Erythroblast (primary cell): ENCODE measurements around the gene AKR1B15.
"Not testable (repeated sequence)": the region's sequence is repeated elsewhere in the genome, so short reads cannot be mapped to it uniquely, and the experiment has no call there.

Source experiments
- DNase-seq, 2 experiments: peaks; one replicate each; lab custom pipeline; 2025; lab: John Stamatoyannopoulos, UW
- GATA1 ChIP-seq: IDR thresholded peaks from 2 replicates; pipeline ENCODE4 v1.6.1; 2011; ENCODE audit warnings: low read depth, mild to moderate bottlenecking, control low read depth, low read length, moderate library complexity
- POLR2A ChIP-seq: IDR thresholded peaks from 2 replicates; pipeline ENCODE4 v1.6.1; 2011; ENCODE audit warnings: mild to moderate bottlenecking, low read length

Gene AKR1B15

GRCh38 chr7:134565643-134566136, 16.8 kb downstream of the AKR1B15 start:
- no peak for DNase-seq
- TF ChIP-seq POLR2A: no peak
- TF ChIP-seq GATA1: no peak

GRCh38 chr7:134567368-134567767, 18.5 kb downstream of the AKR1B15 start:
- no peak for TF ChIP-seq POLR2A
- TF ChIP-seq GATA1: no peak
- no peak for DNase-seq

GRCh38 chr7:134569962-134570361, 21.1 kb downstream of the AKR1B15 start:
- DNase-seq: not testable (repeated sequence)

GRCh38 chr7:134571101-134571500, 22.2 kb downstream of the AKR1B15 start:
- TF ChIP-seq GATA1: no peak
- TF ChIP-seq POLR2A: no peak
- no peak for DNase-seq

GRCh38 chr7:134571746-134572461, 23.0 kb downstream of the AKR1B15 start:
- TF ChIP-seq GATA1: no peak
- no peak for TF ChIP-seq POLR2A
- no peak for DNase-seq

GRCh38 chr7:134574322-134574721, 25.4 kb downstream of the AKR1B15 start:
- no peak for TF ChIP-seq GATA1
- TF ChIP-seq POLR2A: no peak
- no peak for DNase-seq

- no peak for DNase-seq
- TF ChIP-seq GATA1 (no peak), POLR2A (no peak)
Observed at GRCh38 chr7:134584290-134584689, 35.4 kb downstream of the AKR1B15 start.

- no peak for TF ChIP-seq GATA1
- TF ChIP-seq POLR2A: no peak
- DNase-seq: no peak
Observed at GRCh38 chr7:134585897-134586296, 37.0 kb downstream of the AKR1B15 start.

- no peak for TF ChIP-seq POLR2A
- DNase-seq: no peak
Observed at GRCh38 chr7:134587750-134588149, 38.8 kb downstream of the AKR1B15 start.

DNA sequence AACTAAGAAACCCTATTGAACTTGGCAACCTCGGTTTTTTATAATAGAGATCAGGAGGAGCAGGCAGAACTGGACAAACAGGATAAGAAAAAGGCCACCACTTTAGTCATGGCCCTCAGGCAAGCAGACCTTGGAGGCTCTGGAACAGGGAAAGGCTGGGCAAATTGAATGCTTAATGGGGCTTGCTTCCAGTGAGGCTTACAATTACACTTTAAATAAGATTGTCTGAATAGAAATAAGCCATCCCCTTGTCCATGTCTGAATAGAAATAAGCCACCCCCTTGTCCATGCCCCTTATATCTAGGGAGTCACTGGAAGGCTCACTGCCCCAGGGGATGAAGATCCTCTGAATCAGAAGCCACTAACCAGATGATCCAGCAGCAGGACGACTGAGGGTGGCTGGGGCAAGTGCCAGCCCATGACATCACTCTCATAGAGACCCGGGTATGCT, 40.6 kb downstream of the AKR1B15 start:
- no peak for DNase-seq
- TF ChIP-seq POLR2A: no peak
- no peak for TF ChIP-seq GATA1

- DNase-seq: peak; percentile 86 to 92
- TF ChIP-seq POLR2A (no peak), GATA1 (no peak)
Observed at GRCh38 chr7:134593530-134594392, 44.9 kb downstream of the AKR1B15 start.

DNA sequence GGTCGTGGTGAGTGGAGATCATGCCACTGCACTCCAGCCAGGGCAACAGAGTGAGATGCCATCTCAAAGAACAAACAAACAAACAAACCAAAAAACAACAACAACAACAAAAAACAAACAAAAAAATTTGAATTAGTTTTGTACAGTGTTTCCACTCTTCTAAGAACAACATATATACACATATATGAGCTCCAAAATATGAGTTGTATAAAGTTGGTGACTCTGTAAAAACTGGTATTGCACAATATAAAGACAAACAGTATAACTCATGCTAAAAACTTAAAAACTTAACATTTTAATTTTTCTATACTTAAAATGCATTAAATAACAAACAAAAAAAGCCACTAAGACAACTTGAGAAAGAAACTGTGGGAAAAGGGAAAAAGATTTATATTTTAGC, 46.0 kb downstream of the AKR1B15 start:
- DNase-seq: no peak
- TF ChIP-seq POLR2A (no peak), GATA1 (no peak)

DNA sequence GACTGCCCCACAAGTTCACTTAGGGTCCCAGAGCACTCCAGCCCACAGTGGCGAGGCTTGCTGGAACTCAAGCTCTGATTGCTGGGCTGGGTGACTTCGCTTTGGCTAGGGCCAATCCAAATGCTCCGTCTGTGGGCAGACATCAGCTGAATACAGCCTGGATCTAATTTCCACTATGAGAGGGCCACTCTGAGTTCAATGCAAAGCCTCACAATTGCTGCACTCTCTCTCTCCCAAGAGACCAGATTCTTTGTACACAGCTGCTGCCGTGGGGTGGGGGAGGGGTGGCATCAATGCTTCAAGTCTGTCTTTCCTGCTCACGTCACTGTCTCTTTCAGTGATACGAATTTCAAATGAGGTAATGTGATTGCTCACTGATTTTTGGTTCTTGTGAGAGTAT, 50.5 kb downstream of the AKR1B15 start:
- DNase-seq: no peak
- TF ChIP-seq GATA1 (no peak), POLR2A (no peak)

- TF ChIP-seq GATA1: no peak
- TF ChIP-seq POLR2A: no peak
- DNase-seq: no peak
Observed at GRCh38 chr7:134601459-134601858, 52.5 kb downstream of the AKR1B15 start.
